ENCODE results near the gene AMH. TPM values are rescaled to one million over a fixed set of nuclear protein-coding genes. Genes with fewer than 3 reads are reported as not detected.
A peak's percentile ranks its signal among the peaks of the same experiment; 100 is the strongest.

Gene AMH
- total and polyA plus RNA-seq, 2 of the 4 experiments (the other 2 are of a cell fraction) = 0.86 TPM; not detected in 1

GRCh38 chr19:2273356-2274184 lies 24.4 kb downstream of the AMH start (continued):
- TF ChIP-seq RCOR1 (IDR thresholded peaks at IDR 0.05; ENCODE audit: insufficient replicate concordance, low read length) (no peak), NFE2L2 (IDR thresholded peaks at IDR 0.05; ENCODE audit: low read depth, low read length) (no peak), MXI1 (IDR thresholded peaks at IDR 0.05; ENCODE audit: borderline replicate concordance, low read depth, low read length) (no peak)

- Histone ChIP-seq H3K9me3 (ENCODE audit: control insufficient read depth, insufficient read depth, low read length) (no peaks in the 10 kb centered on the region), H2BK5ac (ENCODE audit: low read depth, low read length, poor library complexity, severe bottlenecking) (no peak overlapping the region), H3K4me3 (ENCODE audit: insufficient read depth, low read depth, low read length) (no peak overlapping the region), H3K27me3 (ENCODE audit: control insufficient read depth, insufficient read depth, low read length) (no peaks in the 10 kb centered on the region), H3K18ac (ENCODE audit: low read depth, low read length) (no peak overlapping the region), H3K14ac (replicated peaks; ENCODE audit: low read depth, low read length) (no peak overlapping the region), H2AK5ac (ENCODE audit: low read depth, low read length) (no peak overlapping the region), H2BK15ac (ENCODE audit: low read depth, low read length) (no peak overlapping the region), H3K4me2 (ENCODE audit: low read depth, low read length) (peak overlapping the region; percentile 31; the same call in 1 of the 2 replicates), H2AK9ac (replicated peaks; ENCODE audit: low read depth, low read length, poor library complexity) (peak overlapping the region; percentile 25), H3K27ac (ENCODE audit: insufficient read depth, low read length) (no peak overlapping the region), H3K9me1 (ENCODE audit: insufficient read depth, low read length) (no peaks in the 10 kb centered on the region; the same call in 1 of the 2 replicates), H4K91ac (ENCODE audit: insufficient read depth, low read depth, low read length) (no peak overlapping the region), H2AFZ (replicated peaks; ENCODE audit: low read length, poor library complexity) (no peak overlapping the region), H3K23ac (ENCODE audit: low read depth, low read length) (no peak overlapping the region), H4K20me1 (ENCODE audit: insufficient read depth, low read length) (peaks cover 78% of the 10 kb centered on the region), H3K79me1 (ENCODE audit: low read depth in 1 of 2, low read length in 2 of 2) (peaks cover 7 to 42% of the 10 kb centered on the region in 2 experiments), H3K4ac (ENCODE audit: low read depth, low read length) (no peak overlapping the region), H3K56ac (ENCODE audit: extremely low read depth, insufficient read depth, low read length) (no peak overlapping the region), H3K9ac (ENCODE audit: low read depth, low read length) (0 out of 2 replicates have a peak overlapping the region, but pooled peaks have one; percentile 20), H3K4me1 (ENCODE audit: control insufficient read depth, insufficient read depth, low read length) (peaks cover 14% of the 10 kb centered on the region), H3K36me3 (ENCODE audit: control insufficient read depth, insufficient read depth, low read length) (peaks cover 34% of the 10 kb centered on the region), H4K5ac (ENCODE audit: low read depth, low read length) (no peak overlapping the region), H2BK120ac (ENCODE audit: low read depth, low read length) (no peak overlapping the region), H4K8ac (ENCODE audit: low read depth in 2 of 2, low read length in 2 of 2) (no peak overlapping the region; a peak in 1 of 4 replicates), H2BK20ac (ENCODE audit: low read depth, low read length) (no peak overlapping the region)
- no peak for ATAC-seq (ENCODE audit: low read depth)
- in situ Hi-C loops (cut with MboI; ENCODE audit: low sequenced_read_pairs) (loop anchor here (10.0 kb wide), 1 partner anchor 341 kb away; no protein-coding TSS in a partner anchor), intact Hi-C loops (cut with micrococcal nuclease) (loop anchor here (5.0 kb wide), 1 partner anchor 117 kb away; no protein-coding TSS in a partner anchor), dilution Hi-C loops (cut with HindIII; ENCODE audit: low sequenced_read_pairs, unreplicated experiment) (no loop called here)
- WGBS, 2 experiments (ENCODE audit: extremely low coverage in 2 of 2, insufficient read length in 1 of 2) = 81% methylated on average over 4 of the region's 9 CpGs; no CpG with 5 or more reads in 1 of the 2 experiments
- POLR2A ChIA-PET (ENCODE audit: unreplicated experiment) = interaction anchor here (0.5 to 0.6 kb wide), 2 partner anchors 338 to 644 kb away, joined by 3 to 4 read pairs; no protein-coding TSS in a partner anchor
- no peak for DNase-seq
- peak; percentile 20; the same call in 1 of the 2 replicates for TF ChIP-seq CEBPB (IDR thresholded peaks at IDR 0.05; ENCODE audit: low read depth, low read length)
- TF ChIP-seq NFE2L2 (IDR thresholded peaks at IDR 0.05; ENCODE audit: low read depth, low read length) = no peak
- CTCF ChIA-PET = interaction anchor here (0.6 kb wide), 1 partner anchor 29 kb away, joined by 5 read pairs; no protein-coding TSS in a partner anchor
- BruUV-seq (replicated peaks) = no TSS peak
Measured at GRCh38 chr19:2274185-2274711, 25.1 kb downstream of the AMH start.

Data from IMR-90 (cell line).